ENCODE data around the gene ECHS1.
"Not testable (repeated sequence)": the region's sequence is repeated elsewhere in the genome, so short reads cannot be mapped to it uniquely, and the experiment has no call there.

ECHS1 gene

DNA sequence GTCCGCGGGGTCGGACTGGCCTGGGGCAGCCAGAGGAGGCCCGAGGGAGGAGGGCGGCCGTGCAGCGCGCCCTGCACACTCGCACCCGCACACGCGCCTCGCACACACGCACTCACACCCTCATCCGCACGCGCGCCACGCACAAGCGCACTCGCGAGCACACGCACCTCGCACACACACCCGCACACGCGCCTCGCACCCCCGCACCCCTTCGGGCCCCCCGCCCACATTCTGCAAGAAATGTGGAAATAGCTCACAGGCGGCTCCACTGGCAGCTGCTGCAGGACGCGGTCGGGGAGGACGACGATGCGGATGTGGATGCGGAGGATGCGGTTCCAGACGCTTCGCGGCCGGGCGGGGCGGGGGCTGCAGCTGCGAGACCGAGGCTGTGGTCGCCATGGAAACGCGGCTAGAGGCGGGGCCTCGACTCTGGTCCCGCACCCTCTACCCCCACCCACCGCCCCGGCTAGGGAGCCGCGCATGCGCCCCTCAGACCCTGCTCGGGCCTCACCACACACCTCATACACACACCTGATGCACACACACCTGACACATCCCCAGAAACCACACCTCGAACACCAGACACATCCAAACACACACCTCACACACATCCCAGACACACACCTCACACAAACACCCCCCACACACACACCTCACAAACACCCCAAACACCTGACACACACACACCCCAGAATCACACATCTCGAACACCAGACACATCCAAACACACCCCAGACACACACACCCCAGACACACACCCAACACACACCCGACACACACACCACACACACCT lies 36.4 kb downstream of the ECHS1 start, which contains the start of gene CALY:
CALY (minus strand) TSS at position 320 of the 793 bp plus-strand sequence. CDS start 7,907 bp downstream, outside the sequence.
- DNase-seq = peak; percentile 55

- no peak for DNase-seq
Measured at GRCh38 chr10:133336118-133336576, 37.0 kb downstream of the ECHS1 start.

DNA sequence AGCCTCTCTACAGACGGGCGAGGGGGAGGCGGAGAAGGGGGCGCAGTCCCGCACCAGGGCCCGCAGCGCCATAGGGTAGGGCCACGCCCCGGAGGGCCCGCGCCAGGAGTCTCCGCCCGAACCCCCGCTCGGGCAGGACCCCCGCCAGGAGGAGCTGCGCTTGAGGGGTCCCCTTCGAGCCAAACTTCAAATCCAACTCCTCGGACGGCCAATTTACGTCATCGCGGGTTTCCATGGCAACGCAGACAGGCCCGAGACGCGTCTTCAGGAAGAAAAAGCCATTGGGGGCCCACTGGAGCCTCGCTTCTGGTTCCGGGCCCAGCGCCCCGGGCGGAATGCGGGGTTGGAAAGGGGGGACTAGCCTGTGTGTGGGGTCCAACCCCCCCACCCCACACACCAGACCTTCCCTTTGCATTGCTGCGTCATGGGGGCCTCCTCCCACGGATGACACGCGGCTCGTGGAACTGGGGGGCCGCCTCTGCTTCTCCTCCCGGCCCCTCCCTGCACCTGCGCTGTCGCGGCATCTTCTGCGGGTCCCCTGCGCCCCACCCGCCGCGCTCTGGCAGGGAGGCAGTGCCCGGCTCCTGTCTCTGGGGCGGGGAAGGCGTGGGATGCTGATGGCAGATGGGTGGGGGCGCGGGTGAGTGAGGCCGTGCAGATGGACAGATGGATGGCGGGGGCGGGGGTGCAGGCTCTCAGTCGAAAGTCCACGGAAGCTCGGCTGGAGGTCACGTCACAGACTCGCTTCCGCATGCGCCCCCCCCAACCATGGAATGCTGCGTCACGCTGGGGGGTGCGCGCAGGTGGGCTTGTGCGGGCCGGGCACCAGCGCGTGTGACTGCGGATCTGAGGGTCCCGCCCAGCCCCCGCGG lies 37.7 kb downstream of the ECHS1 start:
- DNase-seq = peak; percentile 56

GRCh38 chr10:133334503-133335245 lies 38.5 kb downstream of the ECHS1 start:
- peak; percentile 10 for DNase-seq

DNA sequence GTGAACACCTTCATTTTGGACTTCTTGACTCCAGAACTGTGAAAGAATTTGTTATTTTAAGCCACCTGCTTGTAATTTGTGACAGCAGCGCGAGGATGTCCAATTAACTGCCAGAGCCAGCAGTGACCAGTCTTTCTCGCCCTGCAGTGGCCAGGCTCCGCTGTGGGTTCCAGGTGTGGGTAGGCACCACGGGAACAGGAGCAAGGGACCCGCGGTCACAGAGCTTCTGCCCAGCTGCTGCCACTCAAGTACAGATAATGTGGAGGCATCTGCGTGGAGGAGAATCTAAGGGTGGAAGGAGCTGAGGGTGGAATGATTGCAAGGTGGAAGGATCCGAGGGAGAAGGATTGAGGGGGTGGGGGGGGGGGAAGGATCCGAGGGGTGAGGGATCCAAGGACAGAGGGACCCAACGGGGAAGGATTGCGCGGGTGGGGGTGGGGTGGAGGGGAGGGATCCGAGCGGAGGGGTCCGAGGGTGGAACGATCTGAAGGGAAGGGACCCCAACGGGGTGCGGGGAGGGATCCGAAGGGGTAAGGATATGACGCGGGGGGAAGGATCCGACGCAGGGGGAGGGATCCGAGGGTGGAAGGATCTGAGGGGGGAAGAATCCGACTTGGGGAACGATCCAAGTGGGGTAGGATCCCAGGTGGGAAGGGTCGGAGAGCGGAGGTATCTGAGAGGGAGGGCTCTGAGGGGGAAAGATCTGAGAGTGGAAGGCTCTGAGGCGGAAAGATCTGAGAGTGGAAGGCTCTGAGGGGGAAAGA lies 40.0 kb downstream of the ECHS1 start:
- DNase-seq = no peak

DNA sequence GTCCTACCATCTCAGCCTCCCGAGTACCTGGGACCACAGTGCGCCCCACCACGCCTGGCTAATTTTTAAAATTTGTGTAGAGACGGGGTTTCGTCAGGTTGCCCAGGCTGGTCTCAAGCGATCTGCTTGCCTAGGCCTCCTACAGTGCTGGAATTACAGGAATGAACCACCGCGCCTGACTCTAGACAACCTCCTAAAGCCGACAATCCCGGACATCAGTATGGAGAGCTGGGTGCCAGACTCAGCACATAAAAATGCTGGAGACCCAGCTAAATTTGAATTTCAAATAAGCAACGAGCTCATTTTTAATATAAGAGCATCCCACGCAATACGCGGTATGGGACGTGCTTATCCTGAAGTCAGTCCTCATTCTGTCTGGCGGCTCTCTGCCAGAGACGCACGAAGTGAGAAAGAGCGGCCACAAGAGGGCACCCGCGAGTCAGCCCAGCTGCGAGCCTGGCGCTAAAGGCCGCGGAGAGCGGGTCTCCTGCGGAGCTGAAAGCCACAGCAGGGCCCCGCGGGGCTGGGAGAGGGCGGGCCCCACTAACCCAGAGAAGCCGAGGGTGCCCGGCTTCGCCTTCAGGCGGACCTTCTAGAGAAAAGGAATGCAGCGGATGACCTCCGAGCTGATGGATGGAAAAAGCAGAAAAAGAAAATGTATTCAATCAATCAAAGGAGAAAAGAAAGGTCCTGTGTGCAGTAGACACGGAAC lies 43.5 kb downstream of the ECHS1 start:
- DNase-seq = peak; percentile 83

- no peak for DNase-seq
Measured at GRCh38 chr10:133328358-133329343, 44.5 kb downstream of the ECHS1 start.

DNA sequence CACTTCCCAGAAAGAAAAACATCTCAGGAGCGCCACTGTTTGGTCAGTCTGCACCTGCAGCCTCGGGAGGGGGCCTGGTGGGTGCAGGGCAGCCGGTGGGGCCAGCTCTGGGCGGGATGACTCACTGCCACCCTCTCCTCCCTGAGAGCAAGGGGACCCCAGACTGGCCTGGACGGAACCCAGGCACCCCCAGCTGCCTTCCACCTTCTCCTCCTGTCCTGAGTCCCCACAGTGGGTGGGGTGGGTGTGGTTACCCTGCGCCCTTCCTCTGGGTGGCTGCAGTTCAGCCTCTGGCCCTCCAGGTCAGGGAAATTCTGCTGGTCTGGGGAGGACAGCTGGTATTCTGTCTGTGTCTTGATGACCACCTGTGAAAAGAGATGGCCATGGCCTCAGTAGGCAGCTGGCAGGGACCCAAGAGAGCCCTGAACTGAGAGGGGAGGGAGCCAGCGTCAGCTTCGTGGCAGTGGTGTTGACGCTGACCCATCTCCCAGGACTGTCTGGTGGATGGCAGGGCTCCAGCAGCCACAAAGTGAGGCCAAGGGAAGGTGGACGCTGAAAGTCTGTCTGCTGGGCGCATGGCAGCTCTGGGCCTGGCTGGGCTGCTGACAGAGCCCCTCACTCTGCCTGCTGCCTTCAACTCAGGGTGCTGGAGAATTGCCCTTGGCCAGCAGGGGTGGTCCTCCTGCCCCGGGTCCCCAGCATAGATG lies 45.4 kb downstream of the ECHS1 start:
- peak; percentile 40 for DNase-seq

- peak; percentile 33 for DNase-seq
Measured at GRCh38 chr10:133326745-133327650, 46.2 kb downstream of the ECHS1 start.

DNA sequence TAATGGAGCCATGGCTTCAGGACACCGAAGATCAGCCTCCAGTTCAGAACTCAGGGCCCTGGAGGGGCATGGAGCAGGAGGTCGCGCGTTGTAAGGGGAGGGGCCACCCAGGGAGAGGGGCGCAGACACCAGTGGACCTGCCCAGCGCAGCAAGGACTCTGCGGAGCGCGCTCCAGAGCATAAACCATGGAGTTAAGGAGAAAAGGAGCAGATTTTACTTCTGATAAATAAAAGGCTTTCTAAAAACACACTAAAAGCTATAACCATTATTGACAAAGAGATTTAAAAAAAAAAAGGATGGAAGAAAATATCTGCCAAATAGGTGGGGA lies 47.0 kb downstream of the ECHS1 start:
- no peak for DNase-seq

DNA sequence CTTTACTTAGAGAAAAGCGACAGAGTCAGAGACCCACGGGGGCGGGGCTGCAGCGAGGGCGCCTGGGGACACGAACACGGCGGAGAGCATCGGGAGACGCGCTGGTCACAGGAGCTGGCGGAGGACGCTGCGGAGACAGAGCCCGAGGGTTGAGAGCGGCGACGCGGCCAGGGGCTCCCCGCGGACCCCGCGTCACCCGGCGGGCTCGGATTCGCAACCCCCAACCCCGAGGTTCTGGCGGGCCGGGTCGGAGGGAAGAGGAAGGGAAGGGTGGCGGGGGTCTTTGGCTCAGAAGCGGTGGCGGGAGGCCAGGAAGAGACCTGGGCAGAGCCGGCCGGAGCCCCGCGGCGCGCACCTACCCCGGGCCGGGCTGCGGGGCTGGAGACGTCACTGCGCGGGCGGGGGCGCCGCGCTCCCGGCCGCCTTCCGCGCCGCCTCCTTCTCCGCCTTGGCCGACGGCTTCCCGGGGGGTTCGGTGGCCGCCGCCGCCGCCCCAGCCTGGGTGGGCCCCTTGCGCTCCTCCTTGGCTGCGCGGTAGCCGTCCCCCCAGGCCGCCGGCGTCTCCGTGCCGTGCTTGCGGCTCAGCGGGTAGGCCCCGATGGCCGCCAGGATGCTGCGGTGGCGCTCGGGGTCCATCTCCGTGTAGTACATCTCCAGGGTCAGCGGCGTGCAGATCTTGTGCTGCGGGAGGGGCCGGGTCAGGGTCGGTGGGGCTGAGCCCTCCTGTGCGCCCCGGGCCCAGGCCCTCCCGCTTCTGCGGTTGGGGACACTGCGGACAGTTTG lies 47.5 kb downstream of the ECHS1 start:
- peak; percentile 39 for DNase-seq

GRCh38 chr10:133324857-133325260 lies 48.3 kb downstream of the ECHS1 start:
- DNase-seq = peak; percentile 44

- peak; percentile 85 for DNase-seq
Measured at GRCh38 chr10:133324198-133324792, 48.9 kb downstream of the ECHS1 start.

DNA sequence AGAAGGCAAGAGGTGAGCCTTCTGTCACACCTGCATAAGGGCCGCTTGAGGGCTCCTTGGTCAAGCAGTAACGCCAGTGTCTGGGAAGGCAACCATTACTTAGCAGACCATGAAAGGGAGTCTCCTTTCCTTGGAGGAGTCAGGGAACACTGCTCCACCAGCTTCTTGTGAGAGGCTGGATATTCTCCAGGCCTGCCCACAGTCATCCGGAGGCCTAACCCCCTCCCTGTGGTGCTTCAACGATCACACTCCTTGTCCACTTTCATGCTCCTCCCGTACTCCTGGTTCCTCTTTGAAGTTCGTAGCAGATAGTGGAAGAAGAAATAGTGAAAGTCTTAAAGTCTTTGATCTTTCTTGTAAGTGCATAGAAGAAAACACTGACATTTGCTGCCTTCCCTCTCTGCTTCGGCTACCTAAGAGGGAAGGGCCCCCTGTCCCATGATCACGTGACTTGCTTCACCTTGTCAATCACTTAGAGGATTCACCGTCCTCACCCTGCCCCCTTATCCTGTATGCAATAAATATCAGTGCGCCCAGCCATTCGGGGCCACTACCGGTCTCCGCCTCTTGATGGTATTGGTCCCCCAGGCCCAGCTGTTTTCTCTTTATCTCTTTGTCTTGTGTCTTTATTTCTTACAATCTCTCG lies 51.0 kb downstream of the ECHS1 start:
- DNase-seq = not testable (repeated sequence)

GRCh38 chr10:133320852-133321422 lies 52.2 kb downstream of the ECHS1 start:
- not testable (repeated sequence) for DNase-seq

GRCh38 chr10:133318494-133319127 lies 54.5 kb downstream of the ECHS1 start:
- DNase-seq = peak; percentile 72

All from NCI-H69 (cell line).